Muscle of arm (tissue), 12 donors: ENCODE data around the gene RGS4. TPM values are rescaled to one million over a fixed set of nuclear protein-coding genes. Genes with fewer than 3 reads are reported as not detected.
"Not testable (repeated sequence)": the region's sequence is repeated elsewhere in the genome, so short reads cannot be mapped to it uniquely, and the experiment has no call there.

ENCODE experiments used
- DNase-seq: peaks from one replicate; pipeline ENCODE4 v3.0.0-alpha.2; 2013
- polyA plus RNA-seq, 12 donors: library from polyadenylated mRNA; unstranded; fragments of 120-200 nt; gene quantifications; one replicate each; pipeline ENCODE4 v1.2.1, GENCODE V29; 2013; ENCODE audit not compliant: insufficient read length in 12 of 12

RGS4 gene
- polyA plus RNA-seq, 12 donors: 1.3 to 2.5 (median 1.8) TPM; not detected in 2

GRCh38 chr1:163066686-163067085, 2.5 kb upstream of the RGS4 start:
- DNase-seq: no peak

DNA sequence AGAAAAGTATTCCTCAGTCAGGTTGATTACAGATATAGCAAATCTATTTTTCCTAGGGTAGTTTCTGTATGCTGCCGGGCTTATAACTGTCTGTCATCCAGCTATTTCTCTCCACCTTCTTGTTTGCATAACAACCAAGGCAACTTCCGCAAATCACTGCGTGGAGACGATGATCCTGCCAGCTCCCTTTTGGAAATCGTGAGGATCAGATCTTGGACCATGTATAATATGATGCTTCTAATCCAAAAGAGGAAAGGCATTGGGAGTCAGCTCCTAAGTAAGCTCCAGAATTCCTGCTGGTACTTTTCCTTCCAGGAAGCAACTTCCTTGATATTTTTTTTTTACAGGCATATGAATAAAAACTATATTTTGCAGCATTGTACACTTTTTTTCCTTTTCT, 445 bp upstream of the RGS4 start:
- DNase-seq: peak; percentile 31

- DNase-seq: no peak
These were observed 605 bp downstream of the RGS4 start for GRCh38 chr1:163069655-163070277.

- DNase-seq: peak; percentile 38
These were observed 2.5 kb downstream of the RGS4 start for GRCh38 chr1:163071405-163072255.

DNA sequence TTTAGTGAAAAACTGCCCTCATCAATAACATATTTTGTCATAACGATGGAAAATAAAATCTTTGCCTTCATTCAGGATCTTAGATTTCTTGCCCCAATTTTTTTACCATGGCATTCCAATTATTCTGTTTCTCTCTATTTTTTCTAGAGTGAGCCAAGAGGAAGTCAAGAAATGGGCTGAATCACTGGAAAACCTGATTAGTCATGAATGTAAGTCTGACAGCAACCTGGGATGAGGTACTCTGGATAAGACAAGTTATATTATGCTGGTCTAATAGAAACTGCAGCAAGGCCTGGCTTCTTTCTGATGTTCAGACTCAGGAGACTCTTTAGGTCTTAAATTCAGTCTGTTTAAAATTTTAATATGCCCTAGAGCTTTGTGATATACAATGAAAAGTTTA, 3.5 kb downstream of the RGS4 start:
- no peak for DNase-seq

- DNase-seq: no peak
These were observed 4.8 kb downstream of the RGS4 start for GRCh38 chr1:163074004-163074403.

DNA sequence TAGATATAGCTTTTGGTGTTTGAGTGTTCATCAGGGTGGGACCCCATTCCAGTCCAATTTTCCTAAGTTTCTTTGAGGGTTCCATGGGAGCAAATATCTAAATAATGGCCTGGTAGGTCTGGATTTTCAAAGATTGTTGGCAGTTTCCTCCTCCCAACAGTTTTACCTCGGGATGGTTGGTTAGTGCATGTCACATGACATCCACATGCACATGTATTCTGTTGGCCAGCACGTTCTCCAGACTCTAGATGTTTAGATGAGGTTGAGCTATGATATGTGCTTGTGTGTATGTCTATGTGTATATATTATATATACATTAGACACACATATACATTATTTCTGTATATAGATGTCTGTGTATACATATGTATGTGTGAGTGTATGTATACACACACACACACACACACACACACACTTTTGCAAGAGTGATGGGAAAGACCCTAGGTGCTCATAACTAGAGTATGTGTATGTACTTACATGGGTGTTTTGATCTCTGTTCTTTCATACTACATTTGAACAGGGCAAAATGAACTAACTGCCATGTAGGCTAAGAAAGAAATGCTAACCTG, 5.6 kb downstream of the RGS4 start:
- no peak for DNase-seq

DNA sequence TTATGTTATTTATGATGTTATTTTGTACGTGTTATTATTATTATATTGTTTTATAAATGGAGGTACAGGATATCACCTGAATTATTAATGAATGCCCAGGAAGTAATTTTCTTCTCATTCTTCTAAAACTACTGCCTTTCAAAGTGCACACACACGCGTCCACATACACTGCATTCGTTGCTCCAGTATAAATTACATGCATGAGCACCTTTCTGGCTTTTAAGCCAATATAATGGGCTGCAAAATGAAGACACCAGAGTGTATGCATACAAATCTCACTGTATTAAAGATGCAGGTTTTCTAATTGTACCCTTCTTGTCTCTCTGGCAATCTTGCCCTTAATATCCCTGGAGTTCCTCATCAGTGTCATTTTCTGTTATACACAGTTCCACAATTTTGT, 6.9 kb downstream of the RGS4 start:
- DNase-seq: no peak

DNA sequence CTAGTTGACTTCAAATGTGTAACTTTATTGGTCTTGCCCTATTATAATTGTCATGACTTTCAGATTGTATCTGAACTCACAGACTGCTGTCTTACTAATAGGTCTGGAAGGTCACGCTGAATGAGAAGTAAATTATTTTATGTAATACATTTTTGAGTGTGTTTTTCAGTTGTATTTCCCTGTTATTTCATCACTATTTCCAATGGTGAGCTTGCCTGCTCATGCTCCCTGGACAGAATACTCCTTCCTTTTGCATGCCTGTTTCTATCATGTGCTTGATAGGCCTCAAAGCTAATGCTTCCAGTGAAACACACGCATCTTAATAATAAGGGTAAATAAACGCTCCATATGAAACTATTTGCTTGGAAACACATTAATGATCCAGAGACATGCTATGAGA, 7.3 kb downstream of the RGS4 start:
- DNase-seq: no peak

- no peak for DNase-seq
These were observed 8.0 kb downstream of the RGS4 start for GRCh38 chr1:163076981-163077761.

- no peak for DNase-seq
These were observed 13.8 kb downstream of the RGS4 start for GRCh38 chr1:163082971-163083370.

DNA sequence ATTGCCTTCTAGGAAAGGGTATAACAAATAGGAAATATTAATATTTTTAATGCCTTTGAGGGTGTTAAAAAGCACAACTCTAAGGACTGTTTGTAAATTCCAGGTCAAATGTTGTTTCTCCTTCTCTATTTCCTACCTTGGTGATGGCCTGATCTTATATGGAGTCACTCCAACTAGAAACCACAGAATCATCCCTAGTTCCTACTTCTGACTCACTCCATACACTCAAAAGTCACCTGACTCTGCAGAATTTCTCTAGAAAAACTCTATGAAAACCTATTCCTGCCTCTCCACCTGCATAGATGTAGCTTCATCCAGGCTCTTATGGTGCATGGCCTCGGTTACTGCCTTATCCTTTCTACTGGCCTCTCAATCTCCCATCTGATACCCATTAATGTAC, 14.5 kb downstream of the RGS4 start:
- DNase-seq: no peak

GRCh38 chr1:163084330-163084729, 15.2 kb downstream of the RGS4 start:
- no peak for DNase-seq

- no peak for DNase-seq
These were observed 16.1 kb downstream of the RGS4 start for GRCh38 chr1:163085041-163085903.

DNA sequence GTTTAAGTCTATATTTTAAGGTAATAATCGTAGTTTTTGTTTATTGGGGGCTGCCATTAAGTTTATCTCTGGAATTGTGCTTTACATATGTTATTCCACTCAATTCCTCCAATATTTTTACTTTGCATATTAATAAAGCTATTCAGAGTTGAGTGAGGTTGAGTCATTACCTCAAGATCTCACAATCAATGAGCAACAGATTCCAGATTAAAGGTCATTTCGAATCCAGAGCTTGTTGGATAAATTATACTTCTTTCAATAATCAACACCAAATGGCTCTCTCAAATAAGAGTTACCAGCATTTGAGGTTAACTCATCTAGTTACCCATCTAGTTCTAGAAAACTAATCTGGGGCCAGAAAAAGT, 16.7 kb downstream of the RGS4 start:
- no peak for DNase-seq

- DNase-seq: not testable (repeated sequence)
These were observed 20.0 kb downstream of the RGS4 start for GRCh38 chr1:163089117-163089516.

DNA sequence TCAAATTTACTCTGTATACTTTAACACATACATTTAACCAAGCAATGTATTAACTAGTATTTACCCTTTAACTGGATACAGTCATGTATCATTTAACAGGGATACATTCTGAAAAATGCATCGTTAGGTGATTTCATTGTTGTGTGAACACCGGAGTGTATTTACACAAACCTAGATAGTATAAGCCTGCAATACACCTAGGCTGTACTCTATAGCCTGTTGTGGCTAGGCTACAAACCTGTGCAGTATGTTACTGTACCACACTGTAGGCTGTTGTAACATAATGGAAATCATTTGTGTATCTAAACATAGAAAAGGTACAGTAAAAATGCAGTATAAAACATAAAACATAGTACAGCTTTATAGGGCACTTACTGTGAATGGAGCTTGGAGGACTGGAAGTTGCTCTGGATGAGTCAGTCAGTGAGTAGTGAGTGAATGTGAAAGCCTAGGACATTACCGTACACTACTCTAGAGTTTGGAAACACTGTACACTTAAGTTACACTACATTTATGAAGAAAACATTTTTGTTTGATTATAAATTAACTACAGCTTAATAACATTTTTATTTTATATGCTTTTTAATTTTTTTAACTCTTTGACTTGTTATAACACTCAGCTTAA, 21.3 kb downstream of the RGS4 start:
- no peak for DNase-seq

DNA sequence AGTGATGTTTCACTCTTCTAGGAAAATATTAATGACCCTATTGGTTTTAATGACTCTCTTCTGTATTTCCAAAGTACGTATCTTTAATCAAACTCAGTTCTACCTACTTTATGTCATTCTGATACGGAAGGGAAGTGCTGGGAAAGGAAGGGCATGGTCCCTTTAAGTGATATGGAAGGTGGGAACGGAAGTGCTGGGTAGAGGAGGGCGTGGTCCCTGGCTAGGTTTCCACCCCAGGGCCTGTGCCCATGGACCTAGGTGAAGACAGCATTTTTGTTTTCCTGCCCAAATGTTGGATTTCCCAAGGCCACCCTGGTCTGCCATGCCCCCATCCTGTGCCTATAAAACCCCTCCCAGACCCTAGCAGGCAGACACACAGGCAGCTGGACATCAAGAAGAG, 24.0 kb downstream of the RGS4 start:
- DNase-seq: no peak

- DNase-seq: no peak
These were observed 24.4 kb downstream of the RGS4 start for GRCh38 chr1:163093579-163093978.

- no peak for DNase-seq
These were observed 25.0 kb downstream of the RGS4 start for GRCh38 chr1:163094182-163094581.

- DNase-seq: no peak
These were observed 25.4 kb downstream of the RGS4 start for GRCh38 chr1:163094589-163094988.
